GM23338 (cell line): ENCODE measurements around the gene RDH8. TPM values are rescaled to one million over a fixed set of nuclear protein-coding genes. Genes with fewer than 3 reads are reported as not detected.

Experiments
- ATAC-seq: fragments of 200-7000 bp; cut with Tn5 transposase; 3 replicates; pipeline ENCODE4 v1.9.1; 2020
- DNase-seq: peaks from one replicate; pipeline ENCODE4 v3.0.0-alpha.2; 2015; ENCODE audit warnings: low spot score
- H2AFZ ChIP-seq: fragments of 200-600 bp; sonication (generic); 2 replicates; pipeline ENCODE4 v1.8.0; 2016; ENCODE audit warnings: antibody characterized with exemption, mild to moderate bottlenecking, moderate library complexity
- H3F3A ChIP-seq: fragments of 200-600 bp; sonication (generic); replicated peaks from 2 replicates; pipeline ENCODE4 v1.8.0; 2017; ENCODE audit warnings: antibody characterized with exemption, mixed run types, low read depth
- H3K27ac ChIP-seq: fragments of 200-600 bp; sonication (generic); 2 replicates; pipeline ENCODE4 v1.6.1; 2016; ENCODE audit warnings: low read depth
- H3K27me3 ChIP-seq: fragments of 200-600 bp; sonication (generic); 2 replicates; pipeline ENCODE4 v1.8.0; 2016; ENCODE audit warnings: mild to moderate bottlenecking, mixed run types, moderate library complexity; ENCODE audit not compliant: insufficient read depth
- H3K36me3 ChIP-seq: fragments of 200-600 bp; sonication (generic); 2 replicates; pipeline ENCODE4 v1.8.0; 2016; ENCODE audit warnings: mild to moderate bottlenecking; ENCODE audit not compliant: insufficient read depth
- H3K4me1 ChIP-seq: fragments of 200-600 bp; sonication (generic); 2 replicates; pipeline ENCODE4 v1.8.0; 2016; ENCODE audit warnings: mild to moderate bottlenecking, moderate library complexity; ENCODE audit not compliant: insufficient read depth
- H3K4me2 ChIP-seq: fragments of 200-600 bp; sonication (generic); 2 replicates; pipeline ENCODE4 v1.7.1; 2017; ENCODE audit warnings: mixed run types
- H3K4me3 ChIP-seq: fragments of 200-600 bp; sonication (generic); 2 replicates; pipeline ENCODE4 v1.6.1; 2016; ENCODE audit warnings: mixed run types
- H3K79me2 ChIP-seq: fragments of 200-600 bp; sonication (generic); replicated peaks from 2 replicates; pipeline ENCODE4 v1.8.0; 2017; ENCODE audit warnings: mild to moderate bottlenecking; ENCODE audit not compliant: insufficient read depth
- H3K9me2 ChIP-seq: fragments of 200-600 bp; sonication (generic); 2 replicates; pipeline ENCODE4 v1.8.0; 2017; ENCODE audit not compliant: insufficient read depth
- H4K20me1 ChIP-seq: fragments of 200-600 bp; sonication (generic); replicated peaks from 2 replicates; pipeline ENCODE4 v1.8.0; 2017; ENCODE audit warnings: mild to moderate bottlenecking; ENCODE audit not compliant: insufficient read depth
- H3K27ac Mint-ChIP-seq: 2 replicates; pipeline ENCODE4 v1.8.0; 2020; ENCODE audit warnings: inconsistent platforms, mild to moderate bottlenecking, moderate library complexity, mixed read lengths
- H3K27me3 Mint-ChIP-seq: 3 replicates; pipeline ENCODE4 v1.8.0; 2022; ENCODE audit warnings: low read depth, mild to moderate bottlenecking, moderate library complexity, mixed read lengths, inconsistent platforms; ENCODE audit not compliant: insufficient read depth, poor library complexity
- H3K36me3 Mint-ChIP-seq: 3 replicates; pipeline ENCODE4 v1.8.0; 2021; ENCODE audit warnings: low read depth, mild to moderate bottlenecking, inconsistent platforms, moderate library complexity, mixed read lengths
- H3K4me1 Mint-ChIP-seq: 3 replicates; pipeline ENCODE4 v1.8.0; 2020; ENCODE audit warnings: mild to moderate bottlenecking, inconsistent platforms, mixed read lengths
- H3K4me3 Mint-ChIP-seq: 3 replicates; pipeline ENCODE4 v1.8.0; 2021; ENCODE audit warnings: moderate library complexity, mild to moderate bottlenecking, inconsistent platforms, mixed read lengths
- H3K9me3 Mint-ChIP-seq: 3 replicates; pipeline ENCODE4 v1.8.0; 2020; ENCODE audit warnings: moderate library complexity, mild to moderate bottlenecking, inconsistent platforms, mixed read lengths
- CREB1 ChIP-seq: fragments of 250-450 bp; sonication (Bioruptor Pico); IDR thresholded peaks from 2 replicates; pipeline ENCODE4 v1.5.0; 2020; ENCODE audit warnings: low read depth, mild to moderate bottlenecking, moderate library complexity
- ETS1 ChIP-seq: IDR thresholded peaks from 2 replicates; pipeline ENCODE4 v1.6.1; 2016; ENCODE audit warnings: antibody characterized with exemption
- EZH2 ChIP-seq: fragments of 200-600 bp; sonication (generic); IDR thresholded peaks from one replicate; pipeline ENCODE4 v1.8.0; 2017; ENCODE audit warnings: antibody characterized with exemption, mild to moderate bottlenecking, low read depth; ENCODE audit not compliant: unreplicated experiment
- EZH2phosphoT487 ChIP-seq: fragments of 200-600 bp; sonication (generic); IDR thresholded peaks from one replicate; pipeline ENCODE4 v1.8.1; 2018; ENCODE audit warnings: antibody characterized with exemption; ENCODE audit not compliant: unreplicated experiment
- JUNB ChIP-seq: IDR thresholded peaks from one replicate; pipeline ENCODE4 v1.6.1; 2016; ENCODE audit warnings: antibody characterized with exemption; ENCODE audit not compliant: unreplicated experiment
- NANOG ChIP-seq: IDR thresholded peaks from 2 replicates; pipeline ENCODE4 v1.6.1; 2016; ENCODE audit warnings: antibody characterized with exemption, borderline replicate concordance
- POLR2AphosphoS5 ChIP-seq: IDR thresholded peaks from 2 replicates; pipeline ENCODE4 v1.6.1; 2016; ENCODE audit warnings: antibody characterized with exemption, low read depth
- STAT1 ChIP-seq: IDR thresholded peaks from one replicate; pipeline ENCODE4 v1.6.1; 2016; ENCODE audit warnings: antibody characterized with exemption; ENCODE audit not compliant: unreplicated experiment
- ZNF114 ChIP-seq: fragments of 250-450 bp; sonication (Bioruptor Pico); IDR thresholded peaks from 2 replicates; pipeline ENCODE4 v1.5.0; 2020; ENCODE audit warnings: mild to moderate bottlenecking, moderate library complexity
- long read RNA-seq: library from polyadenylated mRNA; unstranded; transcript quantifications from one replicate; pipeline ENCODE4 v2.0.0, GENCODE V29; 2020; ENCODE audit not compliant: unreplicated experiment
- polyA plus RNA-seq: library from polyadenylated mRNA; unstranded; fragments of >200 nt; fragmentation: Nextera tagmentation; extraction: Ambion mirVana; gene quantifications from 2 replicates; pipeline ENCODE4 v1.2.1, GENCODE V29; 2016
- total RNA-seq: library from RNA; depleted of rRNA; stranded (reverse); fragments of >200 nt; shearing (Covaris generic); gene quantifications from 2 replicates; pipeline ENCODE4 v1.2.3, GENCODE V29; 2014; rRNA removed
- TF ChIP-seq, protein P1 (sequence below): IDR thresholded peaks from one replicate; pipeline ENCODE4 v1.6.1; 2018; ENCODE audit warnings: antibody characterized with exemption; ENCODE audit not compliant: unreplicated experiment

RDH8 gene
- total RNA-seq (not detected in 2 replicates), polyA plus RNA-seq (not detected in 2 replicates)
- long read RNA-seq, partial matches to known transcripts = 1 of 1 reads
- long read RNA-seq, other reads (novel, unspliced or antisense) = 0 of 1 reads

GRCh38 chr19:10013316-10013715, at the start of gene RDH8:
RDH8 (plus strand) TSS chr19:10013483; CDS start chr19:10013498, 15 bp downstream.
- H3K4me1 Mint-ChIP-seq = peaks cover 12% of the 10 kb centered on the region
- peaks cover 30% of the 10 kb centered on the region for H3K27me3 Mint-ChIP-seq
- no peak within 1 kb of the TSS; the same call in 2 of the 3 replicates for H3K4me3 Mint-ChIP-seq
- no peak for DNase-seq
- no peak within 1 kb of the TSS for H3K4me3 ChIP-seq
- H3K27ac ChIP-seq = no peak within 1 kb of the TSS
- H3K27me3 ChIP-seq = peaks cover 24% of the 10 kb centered on the region
- no peaks in the 10 kb centered on the region for H3K79me2 ChIP-seq
- no peaks in the 10 kb centered on the region for H4K20me1 ChIP-seq
- no peaks in the 10 kb centered on the region; the same call in 1 of the 3 replicates for H3K9me3 Mint-ChIP-seq
- no peak within 1 kb of the TSS for H2AFZ ChIP-seq
- no peak for ATAC-seq
- H3K4me2 ChIP-seq = no peak within 1 kb of the TSS
- H3K9me2 ChIP-seq = no peaks in the 10 kb centered on the region
- H3F3A ChIP-seq = no peaks in the 10 kb centered on the region
- no peak within 1 kb of the TSS for H3K27ac Mint-ChIP-seq
- TF ChIP-seq STAT1 (no peak), CREB1 (CRISPR knock-in tag) (no peak), ETS1 (no peak), NANOG (no peak), POLR2AphosphoS5 (no peak), EZH2phosphoT487 (no peak), JUNB (no peak), EZH2 (no peak)
- TF ChIP-seq, protein P1, sequence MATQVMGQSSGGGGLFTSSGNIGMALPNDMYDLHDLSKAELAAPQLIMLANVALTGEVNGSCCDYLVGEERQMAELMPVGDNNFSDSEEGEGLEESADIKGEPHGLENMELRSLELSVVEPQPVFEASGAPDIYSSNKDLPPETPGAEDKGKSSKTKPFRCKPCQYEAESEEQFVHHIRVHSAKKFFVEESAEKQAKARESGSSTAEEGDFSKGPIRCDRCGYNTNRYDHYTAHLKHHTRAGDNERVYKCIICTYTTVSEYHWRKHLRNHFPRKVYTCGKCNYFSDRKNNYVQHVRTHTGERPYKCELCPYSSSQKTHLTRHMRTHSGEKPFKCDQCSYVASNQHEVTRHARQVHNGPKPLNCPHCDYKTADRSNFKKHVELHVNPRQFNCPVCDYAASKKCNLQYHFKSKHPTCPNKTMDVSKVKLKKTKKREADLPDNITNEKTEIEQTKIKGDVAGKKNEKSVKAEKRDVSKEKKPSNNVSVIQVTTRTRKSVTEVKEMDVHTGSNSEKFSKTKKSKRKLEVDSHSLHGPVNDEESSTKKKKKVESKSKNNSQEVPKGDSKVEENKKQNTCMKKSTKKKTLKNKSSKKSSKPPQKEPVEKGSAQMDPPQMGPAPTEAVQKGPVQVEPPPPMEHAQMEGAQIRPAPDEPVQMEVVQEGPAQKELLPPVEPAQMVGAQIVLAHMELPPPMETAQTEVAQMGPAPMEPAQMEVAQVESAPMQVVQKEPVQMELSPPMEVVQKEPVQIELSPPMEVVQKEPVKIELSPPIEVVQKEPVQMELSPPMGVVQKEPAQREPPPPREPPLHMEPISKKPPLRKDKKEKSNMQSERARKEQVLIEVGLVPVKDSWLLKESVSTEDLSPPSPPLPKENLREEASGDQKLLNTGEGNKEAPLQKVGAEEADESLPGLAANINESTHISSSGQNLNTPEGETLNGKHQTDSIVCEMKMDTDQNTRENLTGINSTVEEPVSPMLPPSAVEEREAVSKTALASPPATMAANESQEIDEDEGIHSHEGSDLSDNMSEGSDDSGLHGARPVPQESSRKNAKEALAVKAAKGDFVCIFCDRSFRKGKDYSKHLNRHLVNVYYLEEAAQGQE = no peak
- H3K4me1 ChIP-seq = no peaks in the 10 kb centered on the region
- H3K36me3 ChIP-seq = no peaks in the 10 kb centered on the region
- H3K36me3 Mint-ChIP-seq = no peaks in the 10 kb centered on the region; the same call in 2 of the 3 replicates

GRCh38 chr19:9966024-9966423, 47.3 kb upstream of the RDH8 start:
- Histone ChIP-seq H3F3A (no peaks in the 10 kb centered on the region), H3K4me3 (peak overlapping the region; percentile 61), H3K9me2 (no peaks in the 10 kb centered on the region), H3K4me1 (peaks cover 10% of the 10 kb centered on the region; the same call in 1 of the 2 replicates), H3K36me3 (no peaks in the 10 kb centered on the region), H2AFZ (peak overlapping the region; percentile 96), H3K4me2 (peak overlapping the region; percentile 75), H4K20me1 (no peaks in the 10 kb centered on the region), H3K27me3 (peaks cover 16% of the 10 kb centered on the region), H3K79me2 (no peaks in the 10 kb centered on the region), H3K27ac (no peak overlapping the region)
- H3K4me3 Mint-ChIP-seq = peak overlapping the region; percentile 62
- peaks cover under 1% of the 10 kb centered on the region; the same call in 2 of the 3 replicates for H3K36me3 Mint-ChIP-seq
- DNase-seq (no peak), ATAC-seq (peak; percentile 43)
- TF ChIP-seq POLR2AphosphoS5 (no peak), ZNF114 (CRISPR knock-in tag) (no peak)
- H3K9me3 Mint-ChIP-seq = no peaks in the 10 kb centered on the region; the same call in 1 of the 3 replicates
- no peak overlapping the region for H3K27ac Mint-ChIP-seq
- H3K27me3 Mint-ChIP-seq = peaks cover 18% of the 10 kb centered on the region
- H3K4me1 Mint-ChIP-seq = peaks cover 8% of the 10 kb centered on the region
